Measurements from ENCODE around the gene PSMA1.
"Not testable (repeated sequence)": the region's sequence is repeated elsewhere in the genome, so short reads cannot be mapped to it uniquely, and the experiment has no call there.

PSMA1 gene

DNA sequence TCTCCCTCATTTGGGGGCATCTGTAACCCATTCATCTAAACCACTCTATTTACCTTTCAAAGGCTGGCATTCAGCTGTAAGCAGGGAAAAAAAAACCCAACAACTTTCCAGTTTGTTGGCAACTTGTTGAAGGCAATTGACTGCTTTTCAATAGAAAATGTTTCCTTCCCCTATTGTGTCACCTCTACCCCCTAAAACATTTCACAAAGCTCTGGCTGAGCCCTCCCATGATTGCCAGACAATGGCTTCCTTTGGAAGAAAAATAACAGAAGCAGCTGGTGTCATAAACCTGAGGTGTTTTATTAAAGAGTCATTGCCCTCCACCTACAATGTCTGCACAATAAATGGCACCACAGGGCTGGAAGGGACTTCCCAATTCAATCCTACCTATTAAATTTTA, 22.1 kb upstream of the PSMA1 start:
- no peaks in the 10 kb centered on the region for H3K9me3 Mint-ChIP-seq
- H3K4me1 Mint-ChIP-seq: peaks cover 3 to 5% of the 10 kb centered on the region in 2 donors
- no peak overlapping the region for H3K27ac Mint-ChIP-seq
- DNase-seq (no peak), ATAC-seq (replicated peaks) (no peak)
- no peak overlapping the region for H3K4me3 Mint-ChIP-seq
- no peaks in the 10 kb centered on the region for H3K36me3 Mint-ChIP-seq
- H3K27me3 Mint-ChIP-seq: no peaks in the 10 kb centered on the region

DNA sequence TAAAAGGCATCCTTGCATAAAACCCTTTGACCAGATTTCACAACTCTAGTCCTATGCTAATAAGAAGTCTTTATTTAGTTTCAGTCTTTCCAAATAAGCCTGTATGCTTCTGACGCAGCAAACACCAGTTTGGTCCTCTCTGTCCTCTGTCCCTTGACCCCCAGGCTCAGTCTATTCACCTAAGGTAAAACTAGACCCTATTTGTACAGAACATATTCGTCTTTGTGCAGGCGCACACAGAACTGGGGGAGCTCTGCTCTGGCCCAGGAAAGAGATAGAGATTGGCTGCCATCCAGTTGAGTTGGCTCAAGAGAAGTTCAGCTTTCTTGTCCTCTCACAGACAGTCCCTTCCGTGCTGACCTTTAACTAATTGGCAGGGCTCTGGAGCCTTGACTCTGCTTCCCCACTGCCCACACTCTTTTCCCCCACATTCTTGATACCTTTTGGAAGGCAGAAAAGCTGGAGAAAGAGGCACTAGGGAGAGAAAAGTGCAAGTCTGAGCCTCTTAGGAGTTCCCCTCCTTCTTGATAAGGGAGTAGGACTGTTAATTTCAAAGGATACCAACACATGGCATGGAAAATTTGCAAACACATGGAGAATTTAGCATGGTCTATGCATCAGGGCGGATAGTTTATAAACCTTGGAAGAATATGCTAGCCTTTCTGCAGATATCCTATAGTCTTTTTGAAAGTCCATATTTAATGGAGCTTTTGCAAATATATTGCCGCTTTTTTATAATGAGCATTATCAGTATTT, 21.2 kb upstream of the PSMA1 start:
- no peaks in the 10 kb centered on the region for H3K27me3 Mint-ChIP-seq
- H3K36me3 Mint-ChIP-seq: no peaks in the 10 kb centered on the region
- no peak overlapping the region for H3K4me3 Mint-ChIP-seq
- peaks cover 5% of the 10 kb centered on the region in 2 donors for H3K4me1 Mint-ChIP-seq
- ATAC-seq (replicated peaks) (no peak), DNase-seq (no peak)
- no peaks in the 10 kb centered on the region for H3K9me3 Mint-ChIP-seq
- H3K27ac Mint-ChIP-seq: no peak overlapping the region

DNA sequence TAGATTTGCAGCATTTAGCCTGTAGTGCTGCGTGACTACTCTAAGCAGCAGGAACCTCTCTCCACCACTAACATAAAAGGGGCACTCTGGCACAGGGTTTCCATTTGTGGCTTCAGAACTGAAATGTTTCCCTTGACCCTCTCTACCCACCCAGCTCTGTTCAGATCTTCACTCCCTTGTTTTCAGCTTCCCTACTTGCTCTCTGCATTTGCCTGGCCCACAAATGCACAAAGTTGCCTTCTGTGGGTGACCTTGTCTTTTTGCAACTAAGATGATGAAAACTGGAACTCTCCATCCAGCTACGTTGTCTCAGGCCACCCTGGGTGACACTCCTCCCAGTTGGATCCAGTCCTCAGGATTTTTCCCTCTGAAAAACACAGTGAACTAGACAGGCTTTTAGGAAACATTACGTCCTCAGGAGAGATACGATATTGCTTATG, 19.8 kb upstream of the PSMA1 start:
- Mint-ChIP-seq H3K4me1 (peaks cover 0 to 5% of the 10 kb centered on the region in 2 donors), H3K4me3 (no peak overlapping the region), H3K36me3 (no peaks in the 10 kb centered on the region), H3K27ac (no peak overlapping the region), H3K9me3 (no peaks in the 10 kb centered on the region), H3K27me3 (no peaks in the 10 kb centered on the region)
- DNase-seq: no peak
- ATAC-seq (replicated peaks): no peak

DNA sequence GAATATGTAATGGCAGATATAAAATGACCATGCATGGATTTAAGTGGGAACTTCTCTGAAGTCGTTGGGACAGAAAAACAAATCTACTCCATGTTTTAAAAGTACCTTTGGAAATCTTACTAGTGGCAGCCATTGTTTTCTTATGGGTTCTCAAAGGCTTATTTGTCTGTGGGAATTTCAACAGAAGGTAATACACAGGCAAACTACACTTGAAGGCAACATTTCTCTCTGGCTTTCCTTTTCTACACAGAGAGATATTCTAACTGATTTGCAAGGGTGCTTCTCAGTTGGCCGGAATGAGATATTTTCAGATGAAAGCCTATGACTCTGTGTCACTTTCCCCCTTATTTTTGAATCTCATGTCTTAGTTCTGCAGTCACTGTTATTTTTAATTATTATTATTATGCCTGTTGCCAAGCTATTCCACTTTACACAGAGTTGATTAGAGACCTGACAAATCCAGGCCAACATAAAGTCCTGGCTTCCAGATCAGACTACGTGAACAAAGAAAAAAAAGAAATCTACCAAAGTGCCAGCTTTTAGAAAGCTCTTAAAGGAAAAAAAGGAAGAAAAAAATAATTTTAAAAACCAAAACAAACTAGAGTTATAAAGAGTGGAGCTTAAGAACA, 18.9 kb upstream of the PSMA1 start:
- ATAC-seq (replicated peaks) (no peak), DNase-seq (no peak)
- Mint-ChIP-seq H3K27me3 (no peaks in the 10 kb centered on the region), H3K4me3 (no peak overlapping the region), H3K36me3 (no peaks in the 10 kb centered on the region), H3K4me1 (peaks cover 0 to 2% of the 10 kb centered on the region in 2 donors), H3K27ac (no peak overlapping the region), H3K9me3 (no peaks in the 10 kb centered on the region)

DNA sequence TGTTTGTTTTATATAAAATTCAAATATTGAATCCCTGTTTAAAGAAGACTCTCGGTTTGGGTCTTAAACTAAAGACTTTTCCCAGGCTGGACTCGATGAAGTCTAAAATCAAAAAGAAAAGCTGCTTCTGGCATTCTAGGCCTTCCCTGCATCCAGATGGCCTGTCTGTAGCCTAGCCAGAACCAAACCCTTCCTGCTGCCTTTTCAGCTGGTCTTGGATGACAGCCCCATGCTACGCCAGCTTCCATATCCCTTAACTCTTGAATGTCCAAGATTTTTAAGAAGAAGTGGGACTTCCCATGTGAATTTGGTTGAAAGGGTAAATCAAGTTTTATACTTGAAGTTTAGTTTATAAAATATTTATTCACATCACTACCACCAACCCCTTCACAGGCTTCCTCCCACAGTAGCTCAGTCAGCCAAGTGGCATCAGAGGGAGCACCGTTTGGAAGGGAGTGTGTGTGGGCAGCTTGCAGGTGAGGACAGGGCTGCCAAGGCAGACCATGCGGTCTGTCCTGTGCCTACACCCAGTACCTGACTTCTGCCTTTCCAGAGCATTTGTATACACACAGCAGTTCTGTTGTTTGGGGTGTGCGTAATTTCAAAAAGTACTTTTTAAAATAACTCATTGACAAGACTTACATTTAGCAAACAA, 18.2 kb upstream of the PSMA1 start:
- no peaks in the 10 kb centered on the region for H3K36me3 Mint-ChIP-seq
- H3K4me1 Mint-ChIP-seq: peaks cover 0 to 2% of the 10 kb centered on the region in 2 donors
- ATAC-seq (replicated peaks) (no peak), DNase-seq (no peak)
- H3K27ac Mint-ChIP-seq: no peak overlapping the region
- no peak overlapping the region for H3K4me3 Mint-ChIP-seq
- H3K9me3 Mint-ChIP-seq: no peaks in the 10 kb centered on the region
- H3K27me3 Mint-ChIP-seq: no peaks in the 10 kb centered on the region

DNA sequence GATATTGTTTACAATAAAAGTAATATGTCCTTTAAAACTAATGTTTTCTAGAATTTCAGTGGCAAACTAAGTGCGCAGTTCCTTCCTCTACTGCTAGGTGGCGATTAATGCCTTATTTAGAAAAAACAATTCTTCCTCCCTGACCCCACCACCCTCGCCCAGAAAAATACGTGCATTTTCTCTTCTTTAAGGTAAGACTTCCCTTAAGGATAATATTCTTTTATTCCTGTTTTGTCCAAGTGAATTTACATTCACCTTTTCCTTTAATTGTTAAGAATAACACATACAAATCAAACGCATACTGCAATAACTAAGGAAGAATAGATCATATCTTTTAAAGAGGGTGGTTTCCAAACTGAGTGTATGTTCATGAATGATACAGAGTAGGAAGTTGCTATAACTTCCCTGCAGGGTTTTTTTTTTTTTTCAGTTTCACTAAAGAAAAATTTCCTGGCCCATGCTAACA, 17.0 kb upstream of the PSMA1 start:
- no peak for DNase-seq
- H3K4me3 Mint-ChIP-seq: peak overlapping the region; percentile 55 to 56
- peaks cover 0 to 2% of the 10 kb centered on the region in 2 donors for H3K4me1 Mint-ChIP-seq
- ATAC-seq (replicated peaks): peak; percentile 69 to 84
- H3K27me3 Mint-ChIP-seq: no peaks in the 10 kb centered on the region
- H3K27ac Mint-ChIP-seq: no peak overlapping the region
- no peaks in the 10 kb centered on the region for H3K9me3 Mint-ChIP-seq
- H3K36me3 Mint-ChIP-seq: no peaks in the 10 kb centered on the region

DNA sequence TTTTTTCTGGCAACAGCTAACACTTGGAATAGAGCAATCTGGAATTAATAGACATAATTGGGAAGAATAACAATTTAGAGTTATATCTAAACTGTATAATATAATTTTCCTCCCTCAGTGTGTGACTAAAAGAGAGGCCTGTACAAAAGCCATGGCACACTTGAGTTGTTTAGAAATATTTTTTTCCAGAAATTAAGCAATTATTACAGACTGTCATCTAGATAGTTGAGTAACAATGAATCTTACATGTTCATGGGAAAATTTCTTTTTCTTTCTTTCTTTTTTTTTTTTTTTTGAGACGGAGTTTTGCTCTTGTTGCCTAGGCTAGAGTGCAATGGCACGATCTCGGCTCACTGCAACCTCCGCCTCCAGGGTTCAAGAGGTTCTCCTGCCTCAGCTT, 15.0 kb upstream of the PSMA1 start:
- not testable (repeated sequence) for H3K4me1 Mint-ChIP-seq; H3K9me3 Mint-ChIP-seq; H3K36me3 Mint-ChIP-seq; H3K27ac Mint-ChIP-seq; H3K4me3 Mint-ChIP-seq; H3K27me3 Mint-ChIP-seq; ATAC-seq (replicated peaks); DNase-seq

DNA sequence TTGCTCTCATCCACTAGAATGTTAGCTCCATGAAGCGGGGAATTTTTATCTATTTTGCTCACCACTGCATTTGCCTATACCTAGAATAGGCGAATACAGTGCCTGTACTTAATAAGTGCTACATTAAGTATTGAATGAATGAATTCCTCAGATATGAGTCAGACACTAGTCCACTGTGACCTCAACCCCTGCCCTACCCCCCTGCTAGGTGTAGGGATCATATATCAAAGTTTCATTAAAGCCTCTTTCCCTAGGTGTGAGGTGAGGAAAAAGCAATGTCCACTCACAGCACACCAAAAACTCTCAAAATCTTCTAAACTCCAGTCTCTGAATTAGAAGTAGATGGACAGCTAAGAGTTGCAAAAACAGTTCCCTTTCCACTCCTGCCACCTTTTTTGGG, 9.8 kb upstream of the PSMA1 start:
- DNase-seq: no peak
- Mint-ChIP-seq H3K9me3 (no peaks in the 10 kb centered on the region), H3K4me1 (no peaks in the 10 kb centered on the region), H3K27ac (no peak overlapping the region), H3K36me3 (no peaks in the 10 kb centered on the region), H3K27me3 (no peaks in the 10 kb centered on the region), H3K4me3 (no peak overlapping the region)
- ATAC-seq (replicated peaks): no peak

DNA sequence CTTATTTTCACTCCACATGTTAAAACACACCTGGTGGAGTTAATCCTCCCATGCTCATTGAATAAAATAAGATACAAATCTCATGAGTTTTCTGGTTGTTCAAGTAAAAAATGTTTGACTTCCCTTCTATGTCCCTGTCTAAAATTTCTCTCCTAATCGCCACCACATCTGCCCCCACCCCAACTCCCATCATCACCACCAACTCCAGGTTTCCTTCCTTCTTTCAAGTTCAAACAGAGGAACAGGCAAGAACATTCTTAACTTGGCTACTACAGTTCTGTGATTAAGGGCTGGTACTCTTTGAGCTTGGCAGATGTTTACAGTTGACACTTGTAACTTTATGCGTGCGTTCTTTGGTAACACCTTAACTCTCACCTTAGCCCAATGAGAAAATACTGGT, 9.1 kb upstream of the PSMA1 start:
- Mint-ChIP-seq H3K36me3 (no peaks in the 10 kb centered on the region), H3K27ac (no peak overlapping the region), H3K4me1 (no peaks in the 10 kb centered on the region), H3K27me3 (no peaks in the 10 kb centered on the region), H3K9me3 (no peaks in the 10 kb centered on the region), H3K4me3 (no peak overlapping the region)
- DNase-seq (no peak), ATAC-seq (replicated peaks) (no peak)

DNA sequence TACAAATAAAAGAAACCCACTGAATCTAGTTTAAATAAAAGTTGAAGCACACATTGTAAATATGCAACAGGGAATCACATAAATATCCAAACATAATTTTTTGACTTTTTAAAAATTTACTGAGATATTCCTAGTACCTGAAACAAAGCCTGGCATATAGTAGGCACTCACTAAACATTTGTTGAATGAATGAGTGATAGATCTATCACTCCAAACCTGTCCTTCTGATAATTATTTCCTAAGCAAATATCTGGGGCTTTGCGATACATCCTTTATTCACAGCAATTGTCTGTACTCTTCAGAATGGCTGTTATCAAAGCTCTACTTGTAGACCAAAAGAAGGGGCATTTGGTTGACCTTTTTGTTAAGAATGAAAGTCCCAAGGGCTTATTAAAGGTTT, 2.6 kb upstream of the PSMA1 start:
- peaks cover 12 to 24% of the 10 kb centered on the region in 2 donors for H3K4me1 Mint-ChIP-seq
- no peak for DNase-seq
- no peaks in the 10 kb centered on the region for H3K27me3 Mint-ChIP-seq
- no peak overlapping the region for H3K4me3 Mint-ChIP-seq
- no peak for ATAC-seq (replicated peaks)
- no peaks in the 10 kb centered on the region for H3K9me3 Mint-ChIP-seq
- H3K27ac Mint-ChIP-seq: no peak overlapping the region
- peaks cover 7 to 17% of the 10 kb centered on the region in 2 donors for H3K36me3 Mint-ChIP-seq

DNA sequence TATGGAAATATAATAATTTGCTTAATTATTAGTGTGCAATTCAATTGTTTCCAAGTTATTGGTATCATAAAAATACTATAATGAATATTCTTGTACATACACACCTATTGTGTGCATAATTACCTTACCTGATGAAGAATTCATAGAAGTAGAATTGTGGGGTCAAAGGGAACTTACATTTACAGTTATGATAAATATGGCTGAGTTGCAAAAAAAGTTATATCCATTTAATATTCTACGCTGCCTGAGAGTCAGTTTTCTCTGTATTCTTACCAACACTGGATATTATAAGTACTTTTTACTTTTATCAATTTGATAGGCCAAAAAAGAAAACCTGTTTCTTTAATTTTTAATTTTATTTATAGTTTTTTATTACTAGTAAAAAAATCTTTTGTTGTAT, 2.1 kb upstream of the PSMA1 start:
- Mint-ChIP-seq H3K4me3 (no peak overlapping the region), H3K4me1 (peaks cover 12 to 24% of the 10 kb centered on the region in 2 donors), H3K27me3 (no peaks in the 10 kb centered on the region), H3K27ac (no peak overlapping the region), H3K36me3 (peaks cover 7 to 19% of the 10 kb centered on the region in 2 donors), H3K9me3 (no peaks in the 10 kb centered on the region)
- DNase-seq (no peak), ATAC-seq (replicated peaks) (no peak)

DNA sequence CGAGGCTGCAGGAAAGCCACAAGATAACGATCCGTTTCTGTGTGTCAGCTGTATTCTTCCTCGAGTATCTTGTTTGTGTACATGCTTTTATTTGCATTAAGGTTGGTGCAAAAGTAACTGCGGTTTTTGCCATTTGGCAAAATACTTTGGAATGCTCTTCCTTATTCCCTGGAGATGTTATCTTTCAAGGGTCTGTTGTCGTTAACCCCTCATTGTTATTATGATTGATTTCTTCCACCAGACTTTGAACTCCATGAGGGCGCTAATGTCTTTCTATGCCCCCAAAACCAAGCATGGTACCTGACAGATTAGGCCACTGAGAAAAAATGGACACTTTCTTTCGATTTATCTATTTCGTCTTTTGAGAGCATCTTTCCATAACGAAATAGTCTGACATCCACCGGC, 563 bp upstream of the PSMA1 start:
- DNase-seq (no peak), ATAC-seq (replicated peaks) (peak in 1 of 2 donors; percentile 2)
- Mint-ChIP-seq H3K9me3 (no peaks in the 10 kb centered on the region), H3K4me3 (peak overlapping the region; percentile 90 to 97), H3K27me3 (no peaks in the 10 kb centered on the region), H3K27ac (peak overlapping the region; percentile 98), H3K36me3 (peaks cover 7 to 19% of the 10 kb centered on the region in 2 donors), H3K4me1 (peaks cover 12 to 24% of the 10 kb centered on the region in 2 donors)

DNA sequence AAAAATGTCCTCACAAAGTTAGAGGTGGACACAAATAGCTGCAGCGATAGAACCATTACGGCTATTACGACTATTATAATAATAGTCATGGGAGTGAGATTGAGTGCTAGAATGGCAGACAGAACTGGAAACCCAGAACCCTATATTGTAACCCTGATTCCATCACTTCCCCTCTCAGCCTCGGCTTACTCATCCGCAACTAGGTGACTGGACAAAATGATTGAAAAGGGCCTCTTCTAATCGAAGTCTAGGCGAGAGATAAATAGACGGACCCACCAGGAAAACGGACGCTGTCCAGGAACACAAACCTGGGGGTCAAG, 629 bp downstream of the PSMA1 start:
- Mint-ChIP-seq H3K9me3 (no peaks in the 10 kb centered on the region), H3K4me3 (peak overlapping the region; percentile 90 to 97), H3K27ac (peak overlapping the region; percentile 98), H3K4me1 (peaks cover 12 to 24% of the 10 kb centered on the region in 2 donors), H3K36me3 (peaks cover 7 to 22% of the 10 kb centered on the region in 2 donors), H3K27me3 (no peaks in the 10 kb centered on the region)
- no peak for DNase-seq
- ATAC-seq (replicated peaks): peak; percentile 30 to 33

DNA sequence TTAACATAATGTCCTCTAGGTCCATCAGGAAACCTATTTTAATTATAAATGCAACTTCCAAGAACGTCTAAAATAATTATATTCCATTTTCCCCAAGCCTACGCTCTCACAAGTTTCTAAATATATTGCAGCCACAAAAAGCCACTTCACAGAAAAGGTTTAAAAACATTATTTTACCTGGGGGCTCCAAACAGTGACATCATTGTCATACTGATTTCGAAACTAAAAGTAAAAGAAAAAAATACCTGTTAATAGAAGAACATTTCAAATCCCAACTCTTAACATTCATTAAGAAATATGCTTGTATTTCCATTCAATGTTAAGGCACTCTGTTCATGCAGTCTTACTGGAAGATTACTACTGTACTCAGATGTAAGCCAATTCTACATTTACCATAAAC, 1.4 kb downstream of the PSMA1 start:
- Mint-ChIP-seq H3K4me1 (peaks cover 12 to 24% of the 10 kb centered on the region in 2 donors), H3K9me3 (no peaks in the 10 kb centered on the region), H3K36me3 (peaks cover 7 to 22% of the 10 kb centered on the region in 2 donors), H3K4me3 (peak overlapping the region; percentile 90 to 97), H3K27ac (peak overlapping the region; percentile 98), H3K27me3 (no peaks in the 10 kb centered on the region)
- ATAC-seq (replicated peaks) (no peak), DNase-seq (no peak)

DNA sequence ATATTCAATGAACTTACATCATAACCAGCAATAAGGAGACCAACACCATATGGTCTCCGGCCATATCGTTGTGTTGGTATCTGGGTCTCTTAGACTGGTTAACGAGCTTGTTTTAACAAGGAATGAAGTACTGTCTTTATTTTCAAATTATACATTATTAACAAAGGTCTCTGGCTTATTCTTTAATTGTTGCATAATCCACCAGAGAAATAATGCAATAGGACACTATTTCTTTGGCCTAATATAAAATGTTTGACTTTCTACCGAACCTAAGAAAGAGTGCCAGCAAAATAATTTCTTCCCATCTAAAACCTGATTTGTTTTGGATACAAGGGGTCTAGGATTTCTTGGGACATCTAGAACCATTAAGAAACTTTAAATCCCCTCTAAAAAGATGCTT, 6.4 kb downstream of the PSMA1 start:
- Mint-ChIP-seq H3K36me3 (peaks cover 24 to 42% of the 10 kb centered on the region in 2 donors), H3K27me3 (no peaks in the 10 kb centered on the region), H3K27ac (no peak overlapping the region), H3K9me3 (no peaks in the 10 kb centered on the region), H3K4me1 (peaks cover 4 to 10% of the 10 kb centered on the region in 2 donors), H3K4me3 (no peak overlapping the region)
- ATAC-seq (replicated peaks) (no peak), DNase-seq (no peak)

All from stimulated activated naive B cell treated with anti-CD40 and anti-IgM and Interleukin-4, amounts not matched to agents 10 μg/mL and 1 μg/mL and 100 μg/mL, for 72 hours (primary cell).